Psoas muscle (tissue), 8 donors: ENCODE measurements around the gene PIM3. TPM values are rescaled to one million over a fixed set of nuclear protein-coding genes. Genes with fewer than 3 reads are reported as not detected.

Source experiments
- ATAC-seq, 4 donors: fragments of 200-7000 bp; cut with Tn5 transposase; one replicate each; pipeline ENCODE4 v1.9.1; 2020; ENCODE audit warnings: moderate library complexity in 3 of 4, mild to moderate bottlenecking in 2 of 4
- DNase-seq, 2 donors: peaks; one replicate each; pipeline ENCODE4 v3.0.0-alpha.2; 2020
- H3K27ac ChIP-seq: fragments of 200-600 bp; one replicate; pipeline ENCODE4 v1.8.0; 2022
- H3K27me3 ChIP-seq, 3 donors: fragments of 200-600 bp in 1 of 3; one replicate each; pipeline versions ENCODE4 v1.6.1 to v1.8.0; 2013 to 2022; ENCODE audit warnings: low read length in 2 of 3, mild to moderate bottlenecking in 2 of 3, moderate library complexity in 1 of 3; ENCODE audit not compliant: insufficient read depth in 3 of 3
- H3K36me3 ChIP-seq, 2 donors: fragments of 200-600 bp in 1 of 2; one replicate each; pipeline versions ENCODE4 v1.6.1 to v1.8.0; 2013 to 2022; ENCODE audit warnings: low read depth in 1 of 2, mild to moderate bottlenecking in 1 of 2, moderate library complexity in 1 of 2; ENCODE audit not compliant: insufficient read depth in 1 of 2
- H3K4me1 ChIP-seq: fragments of 200-600 bp; one replicate; pipeline ENCODE4 v1.8.0; 2022
- H3K4me3 ChIP-seq: fragments of 200-600 bp; one replicate; pipeline ENCODE4 v1.8.0; 2022; ENCODE audit warnings: mild to moderate bottlenecking
- H3K9me3 ChIP-seq: fragments of 200-600 bp; one replicate; pipeline ENCODE4 v1.8.0; 2022
- CTCF ChIP-seq: fragments of 200-600 bp; IDR thresholded peaks from one replicate; pipeline ENCODE4 v1.8.0; 2022; ENCODE audit warnings: antibody characterized with exemption
- WGBS, 3 donors: extraction: QIAGEN DNeasy Blood & Tissue Kit; methylation state at CpG; one replicate each; pipeline versions ENCODE4 v1.1.6 to v1.1.7; 2013; 5-methylcytosine and 5-hydroxymethylcytosine counted together
- intact Hi-C, 2 donors: fragments of 100-400 bp; cut with DNase I; formaldehyde crosslinking; loops; one replicate each; pipeline versions ENCODE4 v1.11.0 to v1.14.2; 2022
- polyA plus RNA-seq, 3 donors: library from polyadenylated mRNA; stranded (reverse); fragments of 200-250 nt; gene quantifications; one replicate each; pipeline ENCODE4 v1.2.3, GENCODE V29; 2013
- total RNA-seq, 4 donors: library from RNA; stranded (reverse); fragmentation: NEBNext Ultra II Directional in 2 of 4; extraction: Animal tissue kit (Norgen Biotek cat#: 25700) in 2 of 4; gene quantifications; one replicate each; pipeline versions ENCODE4 v1.2.1 to v1.2.4, GENCODE V29; 2021 to 2023
- donor health status: healthy with polysubstance abuse.
- donor health status: DM: no; HTN: no; CAD: no; lungs with moderate emphysema.
- donor health status: Bipolar disorder and iron deficiency.
- donor health status: healthy.
- donor health status: DM: yes; HTN: yes; CAD: no.
- donor health status: DM: no; HTN: no; CAD: no.
- donor health status: DM: no; HTN: no; CAD: no.
- donor health status: DM: yes; HTN: yes; CAD: no.

Gene PIM3
- total and polyA plus RNA-seq, 7 donors: 40.5 to 128 (median 79.0) TPM

GRCh38 chr22:49948958-49949913, 11.3 kb upstream of the PIM3 start:
- DNase-seq (no peak), ATAC-seq (peak in 1 of 4 donors; percentile 6)
- 78 to 88% (median 79%) methylated on average over 39 to 42 of the region's 42 CpGs for WGBS, 3 donors
- intact Hi-C loops: no loop called here
- H3K27ac ChIP-seq: no peak overlapping the region
- no peaks in the 10 kb centered on the region for H3K9me3 ChIP-seq
- no peak for TF ChIP-seq CTCF
- peaks cover 16% of the 10 kb centered on the region for H3K4me1 ChIP-seq
- H3K4me3 ChIP-seq: no peak overlapping the region
- H3K27me3 ChIP-seq: no peaks in the 10 kb centered on the region
- H3K36me3 ChIP-seq: no peaks in the 10 kb centered on the region

GRCh38 chr22:49949914-49950292, 10.7 kb upstream of the PIM3 start:
- H3K4me1 ChIP-seq: peaks cover 21% of the 10 kb centered on the region

GRCh38 chr22:49950396-49950994, 10.1 kb upstream of the PIM3 start:
- intact Hi-C loops: no loop called here
- no peak overlapping the region for H3K4me3 ChIP-seq
- ATAC-seq (no peak), DNase-seq (no peak)
- 82 to 93% (median 91%) methylated on average over 12 to 18 of the region's 18 CpGs for WGBS, 3 donors
- no peak overlapping the region for H3K27ac ChIP-seq
- H3K27me3 ChIP-seq: no peaks in the 10 kb centered on the region
- no peaks in the 10 kb centered on the region for H3K9me3 ChIP-seq
- peaks cover 27% of the 10 kb centered on the region for H3K4me1 ChIP-seq
- H3K36me3 ChIP-seq: no peaks in the 10 kb centered on the region
- no peak for TF ChIP-seq CTCF

More at GRCh38 chr22:49949914-49950292, 10.7 kb upstream of the PIM3 start:
- WGBS, 3 donors: 83 to 94% (median 94%) methylated on average over 6 to 11 of the region's 11 CpGs
- no peak for ATAC-seq
- TF ChIP-seq CTCF: no peak
- no peaks in the 10 kb centered on the region for H3K36me3 ChIP-seq
- H3K9me3 ChIP-seq: no peaks in the 10 kb centered on the region
- H3K27ac ChIP-seq: no peak overlapping the region
- intact Hi-C loops: no loop called here
- no peak for DNase-seq
- no peaks in the 10 kb centered on the region for H3K27me3 ChIP-seq
- H3K4me3 ChIP-seq: no peak overlapping the region

GRCh38 chr22:49951000-49951677, 9.4 kb upstream of the PIM3 start:
- ATAC-seq (no peak), DNase-seq (no peak)
- 87 to 95% (median 91%) methylated on average over 24 to 28 of the region's 28 CpGs for WGBS, 3 donors
- Histone ChIP-seq H3K27me3 (no peaks in the 10 kb centered on the region), H3K4me3 (no peak overlapping the region), H3K4me1 (peaks cover 33% of the 10 kb centered on the region), H3K27ac (no peak overlapping the region), H3K36me3 (no peaks in the 10 kb centered on the region), H3K9me3 (no peaks in the 10 kb centered on the region)
- TF ChIP-seq CTCF: no peak
- intact Hi-C loops: no loop called here
